Measurements from ENCODE around the gene ATAT1. TPM values are rescaled to one million over a fixed set of nuclear protein-coding genes. Genes with fewer than 3 reads are reported as not detected.

ATAT1 gene
- total and polyA plus RNA-seq, 9 of the 15 experiments (the other 6 are each of a cell fraction or from before 2014, with no cell fraction given), result 0.65 to 5.8 (median 1.6) TPM

- TF ChIP-seq ZNF609 (CRISPR knock-in tag; IDR thresholded peaks at IDR 0.05; ENCODE audit: borderline replicate concordance) (0 out of 2 replicates have a peak, but pooled peaks have one; percentile 23), ATF7 (IDR thresholded peaks at IDR 0.05) (peak; percentile 98), CREM (IDR thresholded peaks at IDR 0.05; ENCODE audit: low read depth) (peak; percentile 45), RB1 (IDR thresholded peaks at IDR 0.05; ENCODE audit: low read depth) (no peak), KDM2B (CRISPR knock-in tag; IDR thresholded peaks at IDR 0.05) (no peak), THAP12 (CRISPR knock-in tag; IDR thresholded peaks at IDR 0.05) (no peak), ELF4 (CRISPR knock-in tag; IDR thresholded peaks at IDR 0.05) (peak; percentile 5; the same call in 1 of the 2 replicates), MYBL2 (IDR thresholded peaks at IDR 0.05; ENCODE audit: low read depth) (no peak), MYBL2 (CRISPR knock-in tag; IDR thresholded peaks at IDR 0.05; ENCODE audit: borderline replicate concordance) (no peak), NRF1 (conservative IDR thresholded peaks at IDR 0.05 in 1 of 2, IDR thresholded peaks at IDR 0.05 in 1 of 2) (peak; percentile 76 to 79), ZEB2 (IDR thresholded peaks at IDR 0.05) (0 out of 2 replicates have a peak, but pooled peaks have one; percentile 8), EP300 (IDR thresholded peaks at IDR 0.05; ENCODE audit: low read length) (peak; percentile 12; the same call in 1 of the 2 replicates), RBM14 (IDR thresholded peaks at IDR 0.05; ENCODE audit: borderline replicate concordance, insufficient read depth, low read depth, low read length) (no peak), CEBPG (CRISPR knock-in tag; IDR thresholded peaks at IDR 0.05) (peak; percentile 88), CEBPG (tag; conservative IDR thresholded peaks at IDR 0.05 in 1 of 2, IDR thresholded peaks at IDR 0.05 in 1 of 2) (peak; percentile 96 to 98), SRF (CRISPR knock-in tag; IDR thresholded peaks at IDR 0.05) (peak in 1 of 2 experiments; percentile 55; a peak in 1 of 4 replicates), CBX3 (IDR thresholded peaks at IDR 0.05; ENCODE audit: borderline replicate concordance in 1 of 2, low read length in 2 of 2) (no peak), THRB (CRISPR knock-in tag; conservative IDR thresholded peaks at IDR 0.05) (peak; percentile 2; the same call in 1 of the 2 replicates), ATF4 (CRISPR knock-in tag; IDR thresholded peaks at IDR 0.05) (peak; percentile 67; the same call in 1 of the 2 replicates)
These were observed 11.8 kb upstream of the ATAT1 start (continued) for GRCh38 chr6:30614843-30615218.

Measured in K562 (cell line).